Heart right ventricle (tissue), 16 donors: ENCODE measurements around the gene CSNK1G2. TPM values are rescaled to one million over a fixed set of nuclear protein-coding genes. Genes with fewer than 3 reads are reported as not detected.

Experiments used
- ATAC-seq, 8 donors: fragments of 200-7000 bp; cut with Tn5 transposase; one replicate each; pipeline ENCODE4 v1.9.1; 2020; ENCODE audit warnings: mild to moderate bottlenecking in 8 of 8, moderate library complexity in 8 of 8, moderate number of reproducible peaks in 1 of 8
- DNase-seq, 2 donors: peaks; one replicate each; pipeline ENCODE4 v3.0.0-alpha.2; 2020
- H3K27ac ChIP-seq, 10 donors: fragments of 200-600 bp; sonication (generic) in 2 of 10; one replicate each; pipeline versions ENCODE4 v1.5.0 to v1.8.0; 2020 to 2022; ENCODE audit warnings: mild to moderate bottlenecking in 3 of 10
- H3K27me3 ChIP-seq, 7 donors: fragments of 200-600 bp; one replicate each; pipeline ENCODE4 v1.8.0; 2021 to 2022; ENCODE audit warnings: mild to moderate bottlenecking in 2 of 7
- H3K36me3 ChIP-seq, 9 donors: fragments of 200-600 bp; sonication (generic) in 1 of 9; one replicate each; pipeline versions ENCODE4 v1.5.0 to v1.8.0; 2020 to 2022; ENCODE audit warnings: mild to moderate bottlenecking in 2 of 9
- H3K4me1 ChIP-seq, 9 donors: fragments of 200-600 bp; sonication (generic) in 1 of 9; one replicate each; pipeline versions ENCODE4 v1.5.0 to v1.8.0; 2020 to 2022; ENCODE audit warnings: mild to moderate bottlenecking in 4 of 9
- H3K4me3 ChIP-seq, 10 donors: fragments of 200-600 bp; sonication (generic) in 2 of 10; one replicate each; pipeline versions ENCODE4 v1.5.0 to v1.8.0; 2020 to 2022; ENCODE audit warnings: mild to moderate bottlenecking in 7 of 10, moderate library complexity in 2 of 10
- H3K9me3 ChIP-seq, 11 donors: fragments of 200-600 bp in 10 of 11; sonication (generic) in 2 of 11; one replicate each; pipeline versions ENCODE4 v1.5.0 to v1.8.0; 2013 to 2022; ENCODE audit warnings: mild to moderate bottlenecking in 2 of 11, control low read depth in 1 of 11, moderate library complexity in 1 of 11
- WGBS, 2 donors: extraction: QIAGEN DNeasy Blood & Tissue Kit; methylation state at CpG; one replicate each; pipeline ENCODE4 v1.1.7; 2013; ENCODE audit warnings: inconsistent platforms in 1 of 2; 5-methylcytosine and 5-hydroxymethylcytosine counted together
- intact Hi-C, 10 donors: fragments of 100-400 bp; cut with DNase I; formaldehyde crosslinking; loops; one replicate each; pipeline versions ENCODE4 v1.11.1 to v1.14.2; 2022
- polyA plus RNA-seq, 2 donors: library from polyadenylated mRNA; stranded (reverse); fragments of 200-250 nt; gene quantifications; one replicate each; pipeline ENCODE4 v1.2.3, GENCODE V29; 2013
- total RNA-seq, 10 donors: library from RNA; stranded (reverse); fragmentation: NEBNext Ultra II Directional in 3 of 10; extraction: Animal tissue kit (Norgen Biotek cat#: 25700) in 3 of 10; gene quantifications; one replicate each; pipeline versions ENCODE4 v1.2.1 to v1.2.4, GENCODE V29; 2021 to 2023
- TF ChIP-seq, protein P1 (sequence below), 9 donors: fragments of 200-600 bp; sonication (generic) in 2 of 9; IDR thresholded peaks; one replicate each; pipeline versions ENCODE4 v1.5.0 to v1.8.0; 2021 to 2022; ENCODE audit warnings: antibody characterized with exemption in 9 of 9, mild to moderate bottlenecking in 5 of 9, moderate library complexity in 1 of 9
- donor health status: Arrhythmogenic right ventricular cardiomyopathy.
- donor health status: ischemic (EF 13 %, LVEDD 7.1; RV severe dilation, severe dysfunction).
- donor health status: healthy with polysubstance abuse.
- donor health status: DM: no; HTN: yes; CAD: no.
- donor health status: DM: no; HTN: no; CAD: no.
- donor health status: ischemic (EF 25% LVEDD 6.9; RV normal size, moderate dysfunction).
- donor health status: ischemic (EF 25% LVEDD 5.7; RV mildly dilated, moderate dysfunction).
- donor health status: healthy.
- donor health status: DM: yes; HTN: yes; CAD: no.
- donor health status: Ischemic cardiomyopathy.
- donor health status: ischemic (EF 35%, LVEDD 5.7; RV mildly dilated, moderate dysfunction).
- donor health status: nonischemic (EF 11% LVEDD 7.7; RV severe dilation, severe dysfunction).
- donor health status: DM: yes; HTN: yes; CAD: no.
- donor health status: PGD.
- donor health status: ischemic (EF 29% LVEDD 5.4; RV normal size, mild dysfunction).
- donor health status: nonischemic (EF 23%, LVEDD 6.1; RV moderate dilation, normal function).

The CSNK1G2 gene
- total and polyA plus RNA-seq, 12 donors, result 17.7 to 35.2 (median 23.9) TPM

- no peaks in the 10 kb centered on the region for H3K4me1 ChIP-seq
- 84 to 86% methylated on average over 35 of the region's 35 CpGs for WGBS, 2 donors
- H3K27ac ChIP-seq, result no peak overlapping the region
- intact Hi-C loops, result no loop called here
- peaks cover 0 to 95% (median 26%) of the 10 kb centered on the region in 9 donors for H3K36me3 ChIP-seq
- no peak overlapping the region for H3K4me3 ChIP-seq
- no peaks in the 10 kb centered on the region for H3K9me3 ChIP-seq
- DNase-seq, result no peak
- ATAC-seq, result peak in 1 of 8 donors; percentile 8
- H3K27me3 ChIP-seq, result no peaks in the 10 kb centered on the region
- TF ChIP-seq, protein P1, sequence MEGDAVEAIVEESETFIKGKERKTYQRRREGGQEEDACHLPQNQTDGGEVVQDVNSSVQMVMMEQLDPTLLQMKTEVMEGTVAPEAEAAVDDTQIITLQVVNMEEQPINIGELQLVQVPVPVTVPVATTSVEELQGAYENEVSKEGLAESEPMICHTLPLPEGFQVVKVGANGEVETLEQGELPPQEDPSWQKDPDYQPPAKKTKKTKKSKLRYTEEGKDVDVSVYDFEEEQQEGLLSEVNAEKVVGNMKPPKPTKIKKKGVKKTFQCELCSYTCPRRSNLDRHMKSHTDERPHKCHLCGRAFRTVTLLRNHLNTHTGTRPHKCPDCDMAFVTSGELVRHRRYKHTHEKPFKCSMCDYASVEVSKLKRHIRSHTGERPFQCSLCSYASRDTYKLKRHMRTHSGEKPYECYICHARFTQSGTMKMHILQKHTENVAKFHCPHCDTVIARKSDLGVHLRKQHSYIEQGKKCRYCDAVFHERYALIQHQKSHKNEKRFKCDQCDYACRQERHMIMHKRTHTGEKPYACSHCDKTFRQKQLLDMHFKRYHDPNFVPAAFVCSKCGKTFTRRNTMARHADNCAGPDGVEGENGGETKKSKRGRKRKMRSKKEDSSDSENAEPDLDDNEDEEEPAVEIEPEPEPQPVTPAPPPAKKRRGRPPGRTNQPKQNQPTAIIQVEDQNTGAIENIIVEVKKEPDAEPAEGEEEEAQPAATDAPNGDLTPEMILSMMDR (IDR thresholded peaks at IDR 0.05), result no peak
These were observed 39.3 kb downstream of the CSNK1G2 start for GRCh38 chr19:1980091-1980808.

GRCh38 chr19:1980809-1981181 lies 39.8 kb downstream of the CSNK1G2 start:
- no peak for DNase-seq
- WGBS, 2 donors, result 97 to 98% methylated on average over 31 of the region's 31 CpGs
- TF ChIP-seq, protein P1 (IDR thresholded peaks at IDR 0.05), result no peak
- Histone ChIP-seq H3K4me1 (no peaks in the 10 kb centered on the region), H3K36me3 (peaks cover 0 to 95% (median 27%) of the 10 kb centered on the region in 9 donors), H3K9me3 (no peaks in the 10 kb centered on the region), H3K27me3 (no peaks in the 10 kb centered on the region), H3K4me3 (no peak overlapping the region), H3K27ac (no peak overlapping the region)
- ATAC-seq, result no peak
- intact Hi-C loops, result no loop called here

GRCh38 chr19:1981253-1981652 lies 40.3 kb downstream of the CSNK1G2 start:
- Histone ChIP-seq H3K36me3 (peaks cover 0 to 95% (median 32%) of the 10 kb centered on the region in 9 donors), H3K27ac (no peak overlapping the region), H3K9me3 (no peaks in the 10 kb centered on the region), H3K4me3 (no peak overlapping the region), H3K4me1 (no peaks in the 10 kb centered on the region), H3K27me3 (no peaks in the 10 kb centered on the region)
- ATAC-seq (no peak), DNase-seq (no peak)
- 93 to 95% methylated on average over 20 of the region's 20 CpGs for WGBS, 2 donors
- intact Hi-C loops, result no loop called here
- TF ChIP-seq, protein P1 (IDR thresholded peaks at IDR 0.05), result no peak

GRCh38 chr19:1984357-1984756 lies 43.4 kb downstream of the CSNK1G2 start:
- TF ChIP-seq, protein P1 (IDR thresholded peaks at IDR 0.05), result no peak
- WGBS, 2 donors, result 96% methylated on average over 10 of the region's 10 CpGs
- intact Hi-C loops, result no loop called here

More at GRCh38 chr19:1984357-1984756, 43.4 kb downstream of the CSNK1G2 start:
- Histone ChIP-seq H3K27ac (no peak overlapping the region), H3K36me3 (peaks cover 0 to 99% (median 47%) of the 10 kb centered on the region in 9 donors), H3K27me3 (no peaks in the 10 kb centered on the region), H3K9me3 (no peaks in the 10 kb centered on the region), H3K4me3 (no peak overlapping the region), H3K4me1 (no peaks in the 10 kb centered on the region)
- ATAC-seq, result no peak
- no peak for DNase-seq
